ENCODE results near the gene PRAMEF6.
"Not testable (repeated sequence)": the region's sequence is repeated elsewhere in the genome, so short reads cannot be mapped to it uniquely, and the experiment has no call there.

The PRAMEF6 gene

DNA sequence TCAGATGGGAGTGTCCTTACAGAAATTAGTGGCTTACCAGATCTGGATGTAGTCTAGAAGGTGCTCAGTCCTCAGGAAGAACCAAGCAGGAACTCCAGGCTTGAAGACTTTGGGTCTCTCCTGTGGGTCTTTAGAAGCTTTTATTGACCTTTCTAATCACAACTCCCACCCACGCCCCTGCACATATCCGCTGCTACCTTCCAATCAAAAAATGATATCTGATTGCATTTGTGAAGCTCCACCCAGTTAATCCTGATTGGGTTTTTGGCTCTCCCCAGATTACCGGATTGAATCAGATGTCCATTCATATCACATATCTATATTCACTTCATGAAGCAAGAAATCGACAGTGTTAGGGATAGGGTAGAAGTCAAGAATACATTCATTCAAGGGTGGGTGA, at the start of gene PRAMEF6:
Gene PRAMEF6, minus strand, starts transcription at position 101 of the 400 bp plus-strand sequence. CDS start 5,062 bp downstream, outside the sequence.
- H3K4me3 ChIP-seq (ENCODE audit: low read length in 2 of 2); H3K36me3 ChIP-seq (ENCODE audit: control insufficient read depth in 2 of 2, insufficient read depth in 2 of 2, low read length in 2 of 2); H3K9me3 ChIP-seq (ENCODE audit: control insufficient read depth in 2 of 2, low read length in 2 of 2); H3K9ac ChIP-seq (ENCODE audit: low read length in 2 of 2); H3K27ac ChIP-seq (ENCODE audit: low read length); H3K4me1 ChIP-seq (ENCODE audit: control insufficient read depth, insufficient read depth, low read length); H3K27me3 ChIP-seq (ENCODE audit: control insufficient read depth in 1 of 2, insufficient read depth in 2 of 2, low read length in 2 of 2): not testable (repeated sequence)

DNA sequence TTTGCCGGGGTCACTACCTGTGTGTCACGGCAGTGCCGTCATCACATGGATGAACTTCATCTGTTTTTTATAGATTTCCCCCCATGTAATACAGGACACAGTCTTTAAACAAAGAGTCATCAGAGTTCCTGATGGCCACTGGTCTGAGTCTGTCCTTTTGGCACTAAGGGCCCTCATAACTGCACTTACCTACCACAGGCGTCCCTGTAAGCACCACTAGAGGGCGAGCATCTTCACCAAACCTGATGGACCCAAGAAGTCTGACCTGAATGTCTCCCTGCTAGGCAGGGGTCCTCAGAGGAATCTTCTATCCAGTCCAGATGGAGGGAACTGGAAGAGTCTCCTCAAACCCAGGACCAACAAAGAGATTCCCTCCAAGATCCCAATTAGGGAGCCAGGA, 23.0 kb downstream of the PRAMEF6 start:
- not testable (repeated sequence) for H3K36me3 ChIP-seq (ENCODE audit: control insufficient read depth in 2 of 2, insufficient read depth in 2 of 2, low read length in 2 of 2); H3K4me1 ChIP-seq (ENCODE audit: control insufficient read depth, insufficient read depth, low read length); H3K9me3 ChIP-seq (ENCODE audit: control insufficient read depth in 2 of 2, low read length in 2 of 2); H3K27me3 ChIP-seq (ENCODE audit: control insufficient read depth in 1 of 2, insufficient read depth in 2 of 2, low read length in 2 of 2); H3K9ac ChIP-seq (ENCODE audit: low read length in 2 of 2); H3K4me3 ChIP-seq (ENCODE audit: low read length in 2 of 2); H3K27ac ChIP-seq (ENCODE audit: low read length)

DNA sequence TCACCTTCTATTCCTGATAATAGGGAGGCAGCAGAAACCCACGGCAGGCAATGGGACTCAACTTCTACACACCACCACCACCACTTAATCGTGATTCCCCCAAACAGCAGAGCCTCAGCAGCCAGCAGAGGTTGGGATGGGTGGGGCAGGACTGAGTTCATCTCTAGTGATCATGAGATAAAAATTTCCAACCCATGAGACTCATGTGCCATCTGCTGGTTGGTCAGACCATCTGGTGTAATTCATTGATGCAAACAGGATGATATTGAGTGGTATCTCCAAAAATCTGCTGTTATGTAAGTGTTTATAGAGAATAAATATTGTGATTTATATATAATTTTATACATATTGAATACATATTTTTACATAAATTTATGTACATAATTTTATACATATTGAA, 25.6 kb downstream of the PRAMEF6 start:
- H3K9ac ChIP-seq (ENCODE audit: low read length in 2 of 2); H3K27me3 ChIP-seq (ENCODE audit: control insufficient read depth in 1 of 2, insufficient read depth in 2 of 2, low read length in 2 of 2); H3K4me1 ChIP-seq (ENCODE audit: control insufficient read depth, insufficient read depth, low read length): not testable (repeated sequence)

DNA sequence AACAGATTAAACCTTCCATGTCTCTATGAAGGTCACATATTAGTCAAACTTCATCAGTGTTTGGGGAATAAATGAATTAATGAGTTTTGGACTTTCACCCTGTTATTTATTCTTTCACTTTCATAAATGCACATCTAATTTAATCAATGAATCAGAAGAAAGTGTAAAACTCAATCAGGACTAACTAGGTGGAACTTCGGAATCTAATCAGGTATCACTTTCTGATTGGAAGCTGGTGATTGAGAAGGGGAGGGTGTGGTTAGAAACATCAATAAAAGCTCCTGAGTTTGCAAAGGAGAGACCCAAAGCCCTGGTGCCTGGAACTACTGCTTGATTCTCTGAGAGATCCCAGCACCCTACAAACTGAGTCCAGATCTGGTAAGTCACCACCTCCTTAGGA, 31.1 kb downstream of the PRAMEF6 start, which contains the start of gene PRAMEF7:
Gene PRAMEF7, plus strand, starts transcription at position 301 of the 400 bp plus-strand sequence. CDS start 1,083 bp downstream, outside the sequence.
- H3K27me3 ChIP-seq (ENCODE audit: control insufficient read depth in 1 of 2, insufficient read depth in 2 of 2, low read length in 2 of 2); H3K36me3 ChIP-seq (ENCODE audit: control insufficient read depth in 2 of 2, insufficient read depth in 2 of 2, low read length in 2 of 2); H3K4me3 ChIP-seq (ENCODE audit: low read length in 2 of 2); H3K27ac ChIP-seq (ENCODE audit: low read length); H3K9ac ChIP-seq (ENCODE audit: low read length in 2 of 2); H3K4me1 ChIP-seq (ENCODE audit: control insufficient read depth, insufficient read depth, low read length); H3K9me3 ChIP-seq (ENCODE audit: control insufficient read depth in 2 of 2, low read length in 2 of 2): not testable (repeated sequence)

More for the DNA sequence above, 25.6 kb downstream of the PRAMEF6 start:
- H3K27ac ChIP-seq (ENCODE audit: low read length); H3K9me3 ChIP-seq (ENCODE audit: control insufficient read depth in 2 of 2, low read length in 2 of 2); H3K36me3 ChIP-seq (ENCODE audit: control insufficient read depth in 2 of 2, insufficient read depth in 2 of 2, low read length in 2 of 2); H3K4me3 ChIP-seq (ENCODE audit: low read length in 2 of 2): not testable (repeated sequence)

DNA sequence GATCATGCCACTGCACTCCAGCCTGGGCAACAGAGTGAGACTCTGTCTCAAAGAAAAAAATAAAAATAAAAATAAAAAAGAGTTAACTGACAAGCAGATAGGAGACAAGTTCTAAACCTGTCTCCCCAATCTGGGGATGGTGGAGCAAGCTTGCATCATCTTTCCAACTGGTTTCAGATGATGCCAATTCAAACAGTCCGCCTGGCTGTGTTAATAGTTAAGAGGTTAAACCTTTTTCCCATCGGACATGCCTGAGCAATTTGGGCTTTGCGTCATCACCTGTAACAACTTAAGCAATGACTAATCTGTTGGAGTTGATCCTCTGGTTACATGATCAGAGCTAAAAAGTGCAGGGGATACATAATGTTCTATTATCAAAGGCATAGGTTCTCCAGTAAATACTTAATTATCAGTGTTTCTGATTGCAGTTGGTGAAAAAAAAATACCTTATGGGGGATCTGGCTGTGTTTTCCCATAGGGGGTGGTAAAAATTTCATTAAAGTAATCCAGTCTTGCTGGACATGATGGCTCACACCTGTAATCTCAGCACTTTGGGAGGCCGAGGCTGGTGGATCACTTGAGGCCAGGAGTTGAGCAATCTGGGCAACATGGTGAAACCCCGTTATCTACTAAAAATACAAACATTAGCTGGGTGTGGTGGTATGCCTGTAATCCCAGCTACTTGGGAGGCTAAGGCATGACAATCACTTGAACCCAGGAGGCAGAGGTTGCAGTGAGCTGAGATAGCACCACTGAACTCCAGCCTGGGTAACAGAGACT, 43.4 kb downstream of the PRAMEF6 start:
- H3K9ac ChIP-seq (ENCODE audit: low read length in 2 of 2); H3K27ac ChIP-seq (ENCODE audit: low read length); H3K4me1 ChIP-seq (ENCODE audit: control insufficient read depth, insufficient read depth, low read length); H3K4me3 ChIP-seq (ENCODE audit: low read length in 2 of 2); H3K9me3 ChIP-seq (ENCODE audit: control insufficient read depth in 2 of 2, low read length in 2 of 2); H3K36me3 ChIP-seq (ENCODE audit: control insufficient read depth in 2 of 2, insufficient read depth in 2 of 2, low read length in 2 of 2); H3K27me3 ChIP-seq (ENCODE audit: control insufficient read depth in 1 of 2, insufficient read depth in 2 of 2, low read length in 2 of 2): not testable (repeated sequence)

DNA sequence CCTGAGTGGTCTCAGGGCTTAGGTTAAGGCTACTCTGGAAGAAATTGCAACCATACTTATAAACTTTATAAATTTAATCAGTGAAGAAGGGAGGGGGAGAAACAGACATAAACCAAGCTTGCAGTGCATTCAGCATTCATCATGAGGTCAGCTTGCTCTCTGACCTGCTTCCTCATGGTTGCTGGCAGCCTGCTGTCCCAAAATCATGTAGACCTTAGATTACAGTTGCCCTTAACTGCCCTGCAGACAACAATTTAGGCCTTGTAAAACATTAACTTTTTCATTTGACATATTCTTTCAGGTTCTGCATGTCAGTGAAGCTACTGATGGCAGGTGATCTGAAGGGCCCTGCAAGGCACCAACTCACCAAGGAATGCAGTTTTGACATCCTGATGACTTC, 48.2 kb downstream of the PRAMEF6 start:
- H3K9me3 ChIP-seq (ENCODE audit: control insufficient read depth in 2 of 2, low read length in 2 of 2); H3K36me3 ChIP-seq (ENCODE audit: control insufficient read depth in 2 of 2, insufficient read depth in 2 of 2, low read length in 2 of 2); H3K27me3 ChIP-seq (ENCODE audit: control insufficient read depth in 1 of 2, insufficient read depth in 2 of 2, low read length in 2 of 2); H3K9ac ChIP-seq (ENCODE audit: low read length in 2 of 2); H3K4me1 ChIP-seq (ENCODE audit: control insufficient read depth, insufficient read depth, low read length); H3K4me3 ChIP-seq (ENCODE audit: low read length in 2 of 2); H3K27ac ChIP-seq (ENCODE audit: low read length): not testable (repeated sequence)

DNA sequence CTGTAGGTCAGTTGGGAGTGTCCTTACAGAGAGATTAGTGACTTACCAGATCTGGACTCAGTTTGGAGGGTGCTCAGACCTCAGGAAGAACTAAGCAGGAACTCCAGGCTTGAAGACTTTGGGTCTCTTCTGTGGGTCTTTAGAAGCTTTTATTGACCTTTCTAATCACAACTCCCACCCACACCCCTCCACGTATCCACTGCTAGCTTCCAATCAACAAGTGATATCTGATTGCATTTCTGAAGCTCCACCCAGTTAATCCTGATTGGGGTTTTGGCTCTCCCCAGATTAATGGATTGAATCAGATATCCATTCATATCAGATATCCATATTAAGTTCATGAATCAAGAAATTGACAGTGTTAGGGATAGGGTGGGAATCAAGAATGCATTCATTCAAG, 49.2 kb downstream of the PRAMEF6 start, which contains the start of gene PRAMEF10:
Gene PRAMEF10, minus strand, starts transcription at position 101 of the 400 bp plus-strand sequence. CDS start 2,423 bp downstream, outside the sequence.
- H3K4me3 ChIP-seq (ENCODE audit: low read length in 2 of 2); H3K27me3 ChIP-seq (ENCODE audit: control insufficient read depth in 1 of 2, insufficient read depth in 2 of 2, low read length in 2 of 2); H3K27ac ChIP-seq (ENCODE audit: low read length): not testable (repeated sequence)

More for the DNA sequence above, 49.2 kb downstream of the PRAMEF6 start, which contains the start of gene PRAMEF10:
- not testable (repeated sequence) for H3K4me1 ChIP-seq (ENCODE audit: control insufficient read depth, insufficient read depth, low read length); H3K9me3 ChIP-seq (ENCODE audit: control insufficient read depth in 2 of 2, low read length in 2 of 2); H3K9ac ChIP-seq (ENCODE audit: low read length in 2 of 2); H3K36me3 ChIP-seq (ENCODE audit: control insufficient read depth in 2 of 2, insufficient read depth in 2 of 2, low read length in 2 of 2)
